LoVo (cell line): ENCODE measurements around the gene KIF1B.

Source experiments
- DNase-seq: peaks from one replicate; pipeline ENCODE4 v3.0.0-alpha.2; 2016; ENCODE audit warnings: low spot score

KIF1B gene, protein sequence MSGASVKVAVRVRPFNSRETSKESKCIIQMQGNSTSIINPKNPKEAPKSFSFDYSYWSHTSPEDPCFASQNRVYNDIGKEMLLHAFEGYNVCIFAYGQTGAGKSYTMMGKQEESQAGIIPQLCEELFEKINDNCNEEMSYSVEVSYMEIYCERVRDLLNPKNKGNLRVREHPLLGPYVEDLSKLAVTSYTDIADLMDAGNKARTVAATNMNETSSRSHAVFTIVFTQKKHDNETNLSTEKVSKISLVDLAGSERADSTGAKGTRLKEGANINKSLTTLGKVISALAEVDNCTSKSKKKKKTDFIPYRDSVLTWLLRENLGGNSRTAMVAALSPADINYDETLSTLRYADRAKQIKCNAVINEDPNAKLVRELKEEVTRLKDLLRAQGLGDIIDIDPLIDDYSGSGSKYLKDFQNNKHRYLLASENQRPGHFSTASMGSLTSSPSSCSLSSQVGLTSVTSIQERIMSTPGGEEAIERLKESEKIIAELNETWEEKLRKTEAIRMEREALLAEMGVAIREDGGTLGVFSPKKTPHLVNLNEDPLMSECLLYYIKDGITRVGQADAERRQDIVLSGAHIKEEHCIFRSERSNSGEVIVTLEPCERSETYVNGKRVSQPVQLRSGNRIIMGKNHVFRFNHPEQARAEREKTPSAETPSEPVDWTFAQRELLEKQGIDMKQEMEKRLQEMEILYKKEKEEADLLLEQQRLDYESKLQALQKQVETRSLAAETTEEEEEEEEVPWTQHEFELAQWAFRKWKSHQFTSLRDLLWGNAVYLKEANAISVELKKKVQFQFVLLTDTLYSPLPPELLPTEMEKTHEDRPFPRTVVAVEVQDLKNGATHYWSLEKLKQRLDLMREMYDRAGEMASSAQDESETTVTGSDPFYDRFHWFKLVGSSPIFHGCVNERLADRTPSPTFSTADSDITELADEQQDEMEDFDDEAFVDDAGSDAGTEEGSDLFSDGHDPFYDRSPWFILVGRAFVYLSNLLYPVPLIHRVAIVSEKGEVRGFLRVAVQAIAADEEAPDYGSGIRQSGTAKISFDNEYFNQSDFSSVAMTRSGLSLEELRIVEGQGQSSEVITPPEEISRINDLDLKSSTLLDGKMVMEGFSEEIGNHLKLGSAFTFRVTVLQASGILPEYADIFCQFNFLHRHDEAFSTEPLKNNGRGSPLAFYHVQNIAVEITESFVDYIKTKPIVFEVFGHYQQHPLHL (N-terminal part only)

DNA sequence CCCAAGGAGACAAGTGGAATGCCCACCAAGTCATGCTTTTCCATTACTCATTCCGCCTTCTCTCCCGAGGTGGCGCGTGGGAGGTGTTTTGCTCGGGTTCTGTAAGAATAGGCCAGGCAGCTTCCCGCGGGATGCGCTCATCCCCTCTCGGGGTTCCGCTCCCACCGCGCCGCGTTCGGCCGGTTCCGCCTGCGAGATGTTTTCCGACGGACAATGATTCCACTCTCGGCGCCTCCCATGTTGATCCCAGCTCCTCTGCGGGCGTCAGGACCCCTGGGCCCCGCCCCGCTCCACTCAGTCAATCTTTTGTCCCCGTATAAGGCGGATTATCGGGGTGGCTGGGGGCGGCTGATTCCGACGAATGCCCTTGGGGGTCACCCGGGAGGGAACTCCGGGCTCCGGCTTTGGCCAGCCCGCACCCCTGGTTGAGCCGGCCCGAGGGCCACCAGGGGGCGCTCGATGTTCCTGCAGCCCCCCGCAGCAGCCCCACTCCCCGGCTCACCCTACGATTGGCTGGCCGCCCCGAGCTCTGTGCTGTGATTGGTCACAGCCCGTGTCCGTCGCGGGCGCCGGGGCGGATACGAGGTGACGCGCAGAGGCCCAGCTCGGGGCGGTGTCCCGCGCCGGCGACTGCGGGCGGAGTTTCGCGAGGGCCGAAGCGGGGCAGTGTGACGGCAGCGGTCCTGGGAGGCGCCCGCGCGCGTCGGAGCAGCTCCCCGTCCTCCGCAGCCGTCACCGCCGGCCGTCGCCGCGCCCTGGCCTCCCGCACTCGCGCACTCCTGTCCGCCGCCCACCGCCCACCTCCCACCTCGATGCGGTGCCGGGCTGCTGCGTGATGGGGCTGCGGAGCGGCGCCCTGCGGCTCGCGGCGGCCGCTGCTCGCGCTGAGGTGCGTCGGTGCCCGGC lies at the start of gene KIF1B:
KIF1B (plus strand) TSS at position 666 of the 906 bp plus-strand sequence. CDS start 21,759 bp downstream, outside the sequence.
- peak; percentile 97 for DNase-seq

DNA sequence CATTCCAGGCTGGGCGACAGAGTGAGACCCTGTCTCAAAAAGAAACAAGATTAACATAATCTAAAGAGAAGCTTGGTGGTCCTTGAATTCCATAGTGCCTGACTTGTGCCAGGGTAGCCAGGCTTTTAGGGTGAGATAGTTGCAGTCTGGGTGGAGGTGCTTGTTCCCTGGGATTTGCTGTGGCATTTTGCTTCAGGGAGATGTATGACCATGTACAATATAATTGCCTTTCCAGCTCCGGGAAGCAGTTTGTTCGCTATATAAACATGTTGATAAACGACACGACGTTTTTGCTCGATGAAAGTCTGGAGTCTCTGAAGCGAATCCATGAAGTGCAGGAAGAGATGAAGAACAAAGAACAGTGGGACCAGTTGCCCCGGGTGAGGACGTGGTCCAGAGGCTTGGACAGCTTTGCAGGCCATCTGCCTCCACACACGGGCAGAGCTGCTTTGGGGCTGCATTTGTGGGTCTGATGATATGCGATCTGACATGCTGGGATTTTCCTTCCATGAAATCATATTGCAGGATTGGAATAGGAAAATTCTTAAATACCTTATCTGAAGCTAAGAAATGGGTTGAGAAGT lies 49.4 kb upstream of the KIF1B start:
- no peak for DNase-seq

DNA sequence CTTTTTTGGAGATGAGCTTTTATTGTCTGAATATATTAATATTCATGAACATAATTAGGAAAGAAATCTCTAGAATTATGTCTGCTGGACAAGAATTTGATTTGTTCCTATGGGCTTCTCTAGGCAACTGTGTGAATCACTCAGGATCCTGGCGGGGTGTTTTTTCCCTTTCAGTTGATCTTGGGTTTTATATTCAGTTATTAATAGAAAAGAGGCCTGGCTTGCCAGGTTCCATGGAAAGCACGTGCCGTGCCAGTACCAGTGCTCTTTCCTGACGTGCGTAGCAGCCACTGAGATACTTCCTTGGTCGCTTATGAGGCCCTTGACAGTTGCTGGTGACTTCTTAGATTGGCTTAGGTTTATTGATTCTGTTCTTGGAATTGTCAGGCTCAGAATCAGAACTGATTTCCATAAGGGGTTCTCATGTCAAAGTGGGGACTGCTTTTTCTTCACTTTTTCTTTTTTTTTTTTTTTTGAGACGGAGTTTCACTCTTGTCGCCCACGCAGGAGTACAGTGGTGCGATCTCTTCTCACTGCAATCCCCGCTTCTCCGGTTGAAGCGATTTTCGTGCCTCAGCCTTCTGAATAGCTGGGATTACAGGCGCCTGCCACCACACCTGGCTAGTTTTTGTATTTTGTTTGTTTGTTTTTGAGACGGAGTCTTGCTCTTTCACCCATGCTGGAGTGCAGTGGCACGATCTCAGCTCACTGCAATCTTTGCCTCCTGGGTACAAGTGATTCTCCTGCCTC lies 48.7 kb upstream of the KIF1B start:
- DNase-seq: no peak

DNA sequence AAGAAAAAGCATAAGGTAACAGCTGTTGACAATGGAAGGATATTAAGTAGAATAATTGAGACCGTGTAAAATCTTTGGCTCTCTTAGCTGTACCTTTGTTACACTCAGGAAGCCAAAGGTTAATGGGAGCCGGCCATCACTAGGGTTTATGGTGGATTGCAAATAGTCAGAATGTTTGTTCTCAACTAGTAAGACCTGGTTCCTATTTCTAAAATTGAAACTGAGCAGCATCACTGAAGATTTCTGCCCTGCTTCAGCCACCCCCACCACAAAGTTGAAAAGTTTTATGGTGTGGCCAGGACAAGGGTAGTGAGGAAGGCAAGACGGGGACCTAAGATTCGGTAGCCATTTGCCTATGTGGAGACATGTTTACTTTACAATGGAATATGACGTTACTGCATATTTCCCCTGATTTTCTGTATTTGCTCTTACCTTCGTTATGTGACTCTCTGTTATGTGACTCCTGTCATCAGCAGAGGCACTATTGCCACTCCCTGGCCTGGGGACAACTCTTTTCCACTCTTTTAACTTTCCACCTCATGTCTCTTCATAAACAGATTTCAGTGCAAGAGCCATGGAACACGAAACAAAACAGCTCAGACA lies 41.4 kb upstream of the KIF1B start:
- DNase-seq: no peak

DNA sequence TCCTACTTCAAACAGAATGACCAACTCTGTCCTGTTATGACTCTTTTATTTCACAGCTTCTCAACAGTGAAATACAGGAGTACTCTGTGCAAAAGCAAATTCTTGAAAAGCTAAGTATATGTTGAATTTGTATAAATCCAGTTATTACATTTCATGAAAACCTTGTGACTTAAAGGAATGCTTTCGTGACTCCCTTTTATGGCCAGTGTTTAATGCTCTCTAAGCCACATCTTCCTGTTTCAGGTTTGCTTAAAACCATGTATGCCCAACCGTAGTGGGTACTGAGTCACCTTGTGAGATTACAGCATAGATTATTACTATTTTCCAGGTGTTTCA lies 40.2 kb upstream of the KIF1B start:
- no peak for DNase-seq

DNA sequence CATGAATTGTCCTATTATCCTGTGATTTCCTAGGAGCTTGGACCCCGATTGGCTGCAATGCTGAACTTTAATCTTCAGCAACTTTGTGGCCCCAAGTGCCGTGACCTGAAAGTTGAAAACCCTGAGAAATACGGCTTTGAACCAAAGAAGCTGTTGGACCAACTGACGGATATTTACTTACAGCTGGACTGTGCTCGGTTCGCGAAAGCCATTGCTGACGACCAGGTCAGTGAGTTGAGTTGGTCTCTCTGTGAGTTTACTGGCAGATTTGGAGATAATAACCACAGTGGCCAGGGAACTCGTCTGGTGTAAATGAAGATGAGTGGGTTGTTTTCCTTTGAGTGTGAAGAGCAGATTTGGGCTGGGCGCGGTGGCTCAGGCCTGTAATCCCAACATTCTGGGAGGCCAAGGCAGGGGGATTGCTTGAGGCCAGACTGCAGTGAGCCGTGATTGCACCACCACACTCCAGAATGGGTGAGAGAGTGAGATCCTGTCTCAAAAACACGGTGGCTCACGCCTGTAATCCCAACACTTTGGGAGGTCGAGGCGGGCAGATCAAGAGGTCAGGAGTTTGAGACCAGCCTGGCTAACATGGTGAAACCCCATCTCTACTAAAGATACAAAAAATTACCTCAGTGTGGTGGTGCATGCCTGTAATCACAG lies 39.1 kb upstream of the KIF1B start:
- no peak for DNase-seq

DNA sequence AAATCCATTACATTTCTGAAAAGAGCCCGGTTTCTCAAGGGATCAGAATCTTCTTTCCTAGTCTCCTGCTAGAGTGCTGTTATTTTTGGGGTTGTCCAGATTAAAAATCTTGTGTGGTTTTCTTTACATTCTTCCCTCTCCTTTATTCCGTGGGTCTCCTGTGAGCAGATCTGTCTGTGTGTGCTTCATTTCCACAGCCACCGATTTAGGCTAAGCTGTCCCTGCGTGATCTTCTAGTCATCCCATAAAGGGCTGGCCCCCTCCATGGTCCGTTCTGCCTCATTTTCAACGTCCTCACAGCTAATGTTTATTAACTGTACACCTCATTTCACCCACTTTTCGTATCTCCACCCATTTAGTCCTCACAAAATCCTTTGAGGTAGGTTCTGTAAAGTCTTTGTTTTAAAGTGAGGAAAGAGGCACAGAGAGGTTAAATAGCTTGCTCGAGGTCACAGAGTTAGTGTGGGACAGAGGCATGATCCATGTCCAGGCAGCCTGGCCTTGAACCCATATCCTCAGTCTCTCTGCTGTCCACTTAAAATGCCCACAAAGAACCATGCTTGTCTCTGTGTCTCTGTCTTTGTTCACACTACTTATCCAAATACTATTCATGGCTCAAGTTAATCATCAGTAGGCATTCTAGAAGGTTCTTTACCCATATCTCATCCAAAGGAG lies 38.2 kb upstream of the KIF1B start:
- no peak for DNase-seq

DNA sequence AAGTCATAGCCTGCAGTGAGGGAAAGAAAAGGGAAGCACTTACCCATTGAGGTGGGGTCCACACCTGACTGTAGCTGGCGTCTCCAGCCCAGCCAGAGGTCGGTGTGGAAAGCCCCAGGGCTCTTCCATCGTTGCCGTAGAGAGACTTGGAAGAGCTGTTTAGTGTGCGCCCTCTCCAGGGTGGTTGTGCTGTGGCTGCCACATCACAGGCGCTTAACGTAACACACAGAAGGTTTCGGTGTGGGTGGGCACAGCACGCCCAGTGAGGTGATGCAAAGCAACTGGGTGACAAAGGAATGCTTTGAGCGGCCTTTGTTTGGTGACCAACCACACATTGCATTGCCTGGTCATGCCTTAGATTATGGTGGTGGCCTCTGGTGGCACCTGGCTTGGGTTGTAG lies 36.8 kb upstream of the KIF1B start:
- DNase-seq: no peak

DNA sequence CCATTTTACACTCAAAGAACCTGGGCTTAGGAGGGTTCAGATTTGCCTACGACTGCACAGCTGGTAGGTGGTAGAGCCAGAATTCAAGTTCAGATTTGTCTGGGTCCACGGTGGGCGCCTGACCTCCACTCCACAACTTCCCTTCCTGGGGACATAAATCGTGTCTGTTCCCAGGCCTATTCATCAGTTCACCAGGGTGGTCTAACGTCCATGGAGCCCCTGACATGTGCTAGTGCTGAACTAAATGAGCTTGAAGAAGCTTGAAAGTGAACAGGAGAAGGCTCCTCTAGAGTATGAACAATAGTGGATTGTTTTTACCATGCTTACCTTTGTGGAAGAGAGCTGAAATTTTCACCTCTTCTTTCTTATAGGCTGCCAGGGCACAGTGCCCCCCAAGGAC lies 32.5 kb upstream of the KIF1B start:
- no peak for DNase-seq

DNA sequence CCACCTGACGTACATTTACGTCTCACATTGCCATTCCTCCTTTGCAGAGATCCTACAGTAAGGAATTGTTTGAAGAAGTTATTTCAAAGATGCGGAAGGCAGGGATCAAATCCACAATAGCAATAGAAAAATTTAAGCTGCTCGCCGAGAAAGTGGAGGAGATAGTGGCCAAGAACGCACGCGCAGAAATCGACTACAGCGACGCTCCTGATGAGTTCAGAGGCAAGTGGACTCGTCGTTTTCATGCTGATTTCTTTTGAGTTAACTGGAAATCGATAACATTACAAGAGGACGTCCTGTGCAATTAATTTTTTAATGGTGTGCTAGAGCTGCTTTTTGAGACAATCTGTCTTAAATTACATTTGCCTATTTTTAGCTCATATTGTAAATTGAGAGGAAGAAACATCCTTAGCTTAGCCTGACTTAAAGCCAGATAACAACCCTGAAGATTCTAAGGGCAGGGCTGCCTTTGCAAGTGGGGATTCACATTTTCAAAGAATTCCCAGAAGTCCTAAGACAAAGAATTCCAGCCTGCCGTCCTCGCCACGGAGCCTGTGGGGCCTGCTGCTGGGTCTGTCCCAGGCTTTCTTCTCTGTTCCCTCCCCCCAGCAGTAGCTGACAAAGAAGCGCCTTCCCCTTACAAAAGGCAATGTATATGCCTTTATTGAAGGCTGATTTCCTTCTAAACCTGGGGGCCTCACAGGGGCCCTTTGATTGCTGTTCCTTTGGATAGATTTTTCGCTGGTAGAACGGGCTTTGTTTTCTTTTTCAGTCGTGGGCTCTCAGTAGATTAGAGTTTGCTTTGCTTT lies 31.6 kb upstream of the KIF1B start:
- no peak for DNase-seq

DNA sequence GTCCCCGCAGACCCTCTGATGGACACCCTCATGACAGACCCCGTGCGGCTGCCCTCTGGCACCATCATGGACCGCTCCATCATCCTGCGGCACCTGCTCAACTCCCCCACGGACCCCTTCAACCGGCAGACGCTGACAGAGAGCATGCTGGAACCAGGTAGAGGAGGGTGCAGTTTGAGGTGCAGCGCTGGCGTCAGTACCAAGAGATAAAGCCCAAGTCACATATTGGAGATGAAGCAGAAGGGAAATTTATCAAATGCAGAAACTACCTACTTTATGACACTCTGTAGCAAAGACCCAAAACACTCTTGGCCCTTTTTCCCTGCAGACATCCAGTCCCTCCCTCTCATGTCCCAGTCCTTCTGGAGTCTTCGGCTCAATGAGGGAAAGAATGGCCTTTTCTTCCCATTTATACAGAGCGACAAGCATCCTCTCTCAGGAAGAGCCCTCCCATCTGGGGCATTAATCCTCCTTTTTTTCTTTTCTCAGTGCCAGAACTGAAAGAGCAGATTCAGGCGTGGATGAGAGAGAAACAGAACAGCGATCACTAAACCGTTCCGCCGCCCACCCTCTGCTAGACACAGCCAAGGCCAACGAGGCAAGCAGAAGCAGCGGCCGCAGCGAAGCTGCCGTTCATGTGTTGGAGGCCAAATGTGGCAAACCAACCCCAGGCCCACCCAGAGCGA lies 30.8 kb upstream of the KIF1B start:
- no peak for DNase-seq

DNA sequence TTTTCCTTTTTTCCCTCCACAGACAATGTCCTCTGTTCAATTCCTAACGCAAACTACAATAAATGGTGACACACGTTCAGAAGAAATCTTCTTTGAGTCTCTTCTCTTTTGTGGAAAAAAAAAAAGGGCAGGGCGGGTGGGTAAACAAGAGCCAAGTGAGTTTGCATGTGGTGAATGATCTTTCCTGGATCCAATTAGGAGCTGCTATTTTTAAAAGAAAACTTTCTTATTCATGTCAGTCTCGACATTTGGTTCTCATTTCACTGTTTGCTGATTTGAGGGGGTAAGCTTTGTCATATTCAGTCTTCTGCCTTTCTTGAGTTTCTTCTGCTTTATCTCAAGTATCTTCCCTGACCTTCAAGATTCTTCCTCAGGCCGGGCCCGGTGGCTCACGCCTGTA lies 29.2 kb upstream of the KIF1B start:
- no peak for DNase-seq

DNA sequence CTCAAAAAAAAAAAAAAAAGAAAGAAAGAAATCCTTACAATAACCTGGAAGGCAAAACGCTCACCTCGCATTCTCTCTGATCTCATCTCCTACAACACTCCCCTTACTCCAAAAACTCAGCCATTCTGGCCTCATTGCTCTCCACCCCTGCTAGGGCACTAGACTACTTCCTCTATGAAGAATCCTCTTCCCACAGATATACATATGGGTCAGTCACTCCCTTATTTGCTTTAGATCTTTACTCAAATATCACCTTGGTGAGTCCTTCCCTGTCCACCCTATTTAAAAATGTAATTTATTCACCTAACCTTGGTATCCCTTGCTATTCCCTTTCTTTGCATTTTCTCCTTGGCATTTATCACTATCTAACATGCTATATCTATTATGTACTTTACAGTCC lies 24.6 kb upstream of the KIF1B start:
- no peak for DNase-seq

DNA sequence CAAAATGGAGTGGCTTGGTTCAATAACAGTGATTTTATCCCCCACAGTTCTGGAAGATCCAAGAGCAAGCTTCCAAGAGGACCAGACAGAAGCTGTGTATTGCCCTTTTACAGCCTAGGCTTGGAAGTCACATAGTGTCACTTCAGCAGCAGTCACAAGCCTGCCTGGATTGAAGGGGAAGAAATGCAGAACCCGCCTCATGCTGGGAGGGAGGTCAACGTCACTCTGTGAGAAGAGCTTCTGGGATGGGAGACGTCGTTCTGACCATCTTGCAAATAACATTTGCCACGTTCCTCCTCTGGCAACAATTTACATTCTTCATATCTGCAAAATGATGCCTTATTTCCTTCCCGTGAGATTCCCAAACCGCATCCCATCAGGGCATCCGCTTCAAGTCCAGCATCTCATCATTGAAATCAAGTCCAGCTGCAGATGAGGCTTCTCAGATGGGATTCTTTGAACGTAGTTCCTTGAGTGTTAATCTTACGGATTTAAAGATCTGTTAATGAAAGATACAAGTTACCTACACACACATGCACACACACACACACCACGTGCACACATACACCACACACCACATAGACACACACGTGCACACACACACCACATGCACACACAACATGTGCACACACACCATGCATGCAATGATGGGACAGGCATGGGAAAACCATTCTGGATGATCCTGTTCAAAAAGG lies 23.9 kb upstream of the KIF1B start:
- DNase-seq: no peak

DNA sequence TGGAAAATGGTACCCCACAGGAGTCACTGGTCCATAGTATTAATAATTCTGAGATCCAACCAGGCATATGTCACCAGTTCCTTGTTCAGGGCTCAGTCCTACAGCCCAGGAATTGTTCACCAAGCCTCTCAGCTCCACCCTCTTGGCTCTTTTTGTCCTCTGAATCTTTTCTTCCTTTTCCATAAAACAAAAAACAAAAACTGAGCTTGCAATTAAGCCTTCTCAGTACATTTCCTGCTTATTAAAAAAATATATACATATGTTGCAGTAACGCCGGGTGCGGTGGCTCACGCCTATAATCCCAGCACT lies 23.4 kb upstream of the KIF1B start:
- no peak for DNase-seq

DNA sequence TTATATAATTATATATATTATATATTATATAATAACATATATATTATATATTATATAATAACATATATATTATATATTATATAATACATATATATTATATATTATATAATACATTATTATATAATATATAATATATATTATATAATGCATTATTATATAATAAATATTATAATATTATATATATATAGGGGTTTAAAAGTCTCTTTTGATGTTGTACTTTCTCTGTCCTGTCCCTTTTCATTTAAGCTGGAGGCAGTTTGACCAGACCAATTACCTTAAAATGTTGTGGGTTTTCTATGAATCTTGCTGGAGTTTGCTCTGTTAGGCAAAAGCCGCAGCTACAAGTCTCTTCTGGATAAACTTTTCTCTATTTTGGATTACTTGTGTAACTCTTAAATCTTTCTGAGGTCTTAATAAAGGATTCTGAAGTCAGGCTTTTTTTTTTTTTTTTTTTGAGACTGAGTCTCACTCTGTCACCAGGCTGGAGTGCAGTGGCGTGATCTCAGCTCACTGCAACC lies 22.2 kb upstream of the KIF1B start:
- no peak for DNase-seq

DNA sequence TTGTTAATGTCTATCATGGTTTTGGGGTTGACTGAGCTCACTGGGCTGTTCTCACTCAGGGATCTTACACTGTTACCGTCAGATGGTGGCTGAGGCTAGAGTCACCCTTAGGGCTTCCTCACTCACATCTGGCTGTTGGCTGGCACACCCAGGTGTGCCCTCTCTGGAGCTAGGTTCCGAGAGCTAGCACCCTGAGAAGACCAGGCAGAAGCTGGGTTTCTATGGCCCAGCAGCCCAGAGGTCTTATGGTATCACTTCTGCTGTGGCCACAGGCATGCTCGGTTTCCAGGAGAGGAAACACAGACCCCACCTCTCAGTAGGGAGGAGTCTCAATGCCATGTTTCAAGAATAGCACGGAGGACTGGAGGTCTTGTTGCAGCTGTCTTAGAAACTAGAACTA lies 20.7 kb upstream of the KIF1B start:
- no peak for DNase-seq
